ENCODE measurements around the gene TNS2.

The TNS2 gene

DNA sequence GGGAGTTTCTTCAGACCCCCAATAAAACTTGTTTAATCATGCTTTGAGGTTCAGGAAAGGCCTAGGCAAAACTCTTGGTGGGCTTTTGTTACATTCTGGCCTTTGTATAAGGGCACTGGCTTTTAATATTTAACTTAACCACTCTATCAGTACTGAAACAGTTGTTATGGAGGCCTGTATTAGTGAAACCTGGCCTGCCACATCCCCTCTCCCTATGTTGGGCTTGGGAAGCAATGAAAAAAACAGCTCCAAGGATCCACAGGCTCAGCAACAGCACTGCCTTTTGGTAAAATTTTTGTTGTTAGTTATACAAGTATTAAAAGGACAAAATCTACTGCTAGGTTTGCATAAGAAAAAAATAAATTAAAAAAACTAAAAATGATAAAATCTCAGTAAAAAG, 64.1 kb downstream of the TNS2 start:
- DNase-seq, result no peak

Measured in fibroblast of upper back skin (primary cell).